ENCODE data around the gene RNF4.

The RNF4 gene

GRCh38 chr4:2457481-2458295 is 11.2 kb upstream of the RNF4 start:
- ATAC-seq = no peak
- no peak for TF ChIP-seq ZFP3 (CRISPR knock-in tag; IDR thresholded peaks at IDR 0.05)
- no peak for TF ChIP-seq SNAI2 (CRISPR knock-in tag; IDR thresholded peaks at IDR 0.05)
- TF ChIP-seq ZNF8 (CRISPR knock-in tag; IDR thresholded peaks at IDR 0.05) = no peak
- TF ChIP-seq OSR1 (CRISPR knock-in tag; IDR thresholded peaks at IDR 0.05) = no peak
- no peak for TF ChIP-seq PPARA (CRISPR knock-in tag; IDR thresholded peaks at IDR 0.05; ENCODE audit: borderline replicate concordance)
- no peak for TF ChIP-seq TCF4 (CRISPR knock-in tag; IDR thresholded peaks at IDR 0.05; ENCODE audit: borderline replicate concordance)
- no peak for TF ChIP-seq ZNF70 (CRISPR knock-in tag; IDR thresholded peaks at IDR 0.05)

GRCh38 chr4:2458546-2459491 is 10.1 kb upstream of the RNF4 start:
- TF ChIP-seq ZC3H10 (CRISPR knock-in tag; IDR thresholded peaks at IDR 0.05) (no peak), ISL1 (CRISPR knock-in tag; IDR thresholded peaks at IDR 0.05) (no peak), PPARA (CRISPR knock-in tag; IDR thresholded peaks at IDR 0.05; ENCODE audit: borderline replicate concordance) (no peak)
- TF ChIP-seq, protein P1, sequence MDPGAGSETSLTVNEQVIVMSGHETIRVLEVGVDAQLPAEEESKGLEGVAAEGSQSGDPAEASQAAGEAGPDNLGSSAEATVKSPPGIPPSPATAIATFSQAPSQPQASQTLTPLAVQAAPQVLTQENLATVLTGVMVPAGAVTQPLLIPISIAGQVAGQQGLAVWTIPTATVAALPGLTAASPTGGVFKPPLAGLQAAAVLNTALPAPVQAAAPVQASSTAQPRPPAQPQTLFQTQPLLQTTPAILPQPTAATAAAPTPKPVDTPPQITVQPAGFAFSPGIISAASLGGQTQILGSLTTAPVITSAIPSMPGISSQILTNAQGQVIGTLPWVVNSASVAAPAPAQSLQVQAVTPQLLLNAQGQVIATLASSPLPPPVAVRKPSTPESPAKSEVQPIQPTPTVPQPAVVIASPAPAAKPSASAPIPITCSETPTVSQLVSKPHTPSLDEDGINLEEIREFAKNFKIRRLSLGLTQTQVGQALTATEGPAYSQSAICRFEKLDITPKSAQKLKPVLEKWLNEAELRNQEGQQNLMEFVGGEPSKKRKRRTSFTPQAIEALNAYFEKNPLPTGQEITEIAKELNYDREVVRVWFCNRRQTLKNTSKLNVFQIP (CRISPR knock-in tag; IDR thresholded peaks at IDR 0.05; ENCODE audit: borderline replicate concordance, low read depth) = no peak
- no peak for ATAC-seq

DNA sequence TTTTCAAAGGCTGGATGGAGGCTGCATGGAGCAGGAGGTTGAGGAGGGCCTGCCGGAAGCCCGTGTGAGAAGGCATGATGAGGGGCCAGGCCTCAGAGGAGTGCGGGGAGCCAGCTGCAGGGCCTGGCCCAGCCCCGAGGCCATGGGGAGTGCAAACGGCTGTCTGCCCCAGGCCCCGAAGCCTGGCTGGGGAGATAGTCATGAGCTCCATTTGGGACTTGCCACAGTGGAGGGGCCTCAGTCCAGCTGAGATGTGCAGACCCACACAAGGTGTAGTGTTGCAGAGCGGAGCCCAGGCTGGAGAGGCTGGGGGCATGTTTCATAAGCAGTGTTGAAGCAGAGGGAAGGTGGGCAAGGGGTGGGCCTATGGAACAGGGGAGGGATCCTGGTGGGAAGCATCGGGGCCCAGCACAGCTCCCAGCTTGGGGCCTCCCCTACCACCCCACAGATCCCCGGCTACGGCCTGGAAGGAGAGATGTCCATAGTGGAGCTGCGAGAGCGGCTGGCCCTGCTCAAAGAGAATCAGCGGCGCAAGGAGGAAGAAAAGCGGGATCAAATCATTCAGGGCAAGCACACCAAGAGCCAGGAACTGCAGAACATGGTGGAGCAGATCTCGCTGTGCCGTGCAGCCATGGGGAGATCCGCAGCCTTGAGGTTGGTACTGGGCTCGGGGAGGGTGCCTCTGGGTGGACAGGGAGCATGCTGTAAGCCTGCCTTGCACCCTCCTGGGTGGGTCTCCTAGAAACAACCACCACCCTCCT is 9.1 kb upstream of the RNF4 start:
- TF ChIP-seq RARB (CRISPR knock-in tag; IDR thresholded peaks at IDR 0.05) (no peak), CSRNP3 (CRISPR knock-in tag; IDR thresholded peaks at IDR 0.05) (no peak), ZC3H10 (CRISPR knock-in tag; IDR thresholded peaks at IDR 0.05) (no peak), TCF4 (CRISPR knock-in tag; IDR thresholded peaks at IDR 0.05; ENCODE audit: borderline replicate concordance) (no peak), ZFP30 (CRISPR knock-in tag; IDR thresholded peaks at IDR 0.05) (no peak), ZNF70 (CRISPR knock-in tag; IDR thresholded peaks at IDR 0.05) (no peak), PPARA (CRISPR knock-in tag; IDR thresholded peaks at IDR 0.05; ENCODE audit: borderline replicate concordance) (no peak), TOX (CRISPR knock-in tag; IDR thresholded peaks at IDR 0.05; ENCODE audit: borderline replicate concordance) (no peak), ZNF565 (CRISPR knock-in tag; conservative IDR thresholded peaks at IDR 0.05; ENCODE audit: low read depth) (no peak), PATZ1 (CRISPR knock-in tag; IDR thresholded peaks at IDR 0.05; ENCODE audit: borderline replicate concordance) (no peak)
- TF ChIP-seq, protein P2, sequence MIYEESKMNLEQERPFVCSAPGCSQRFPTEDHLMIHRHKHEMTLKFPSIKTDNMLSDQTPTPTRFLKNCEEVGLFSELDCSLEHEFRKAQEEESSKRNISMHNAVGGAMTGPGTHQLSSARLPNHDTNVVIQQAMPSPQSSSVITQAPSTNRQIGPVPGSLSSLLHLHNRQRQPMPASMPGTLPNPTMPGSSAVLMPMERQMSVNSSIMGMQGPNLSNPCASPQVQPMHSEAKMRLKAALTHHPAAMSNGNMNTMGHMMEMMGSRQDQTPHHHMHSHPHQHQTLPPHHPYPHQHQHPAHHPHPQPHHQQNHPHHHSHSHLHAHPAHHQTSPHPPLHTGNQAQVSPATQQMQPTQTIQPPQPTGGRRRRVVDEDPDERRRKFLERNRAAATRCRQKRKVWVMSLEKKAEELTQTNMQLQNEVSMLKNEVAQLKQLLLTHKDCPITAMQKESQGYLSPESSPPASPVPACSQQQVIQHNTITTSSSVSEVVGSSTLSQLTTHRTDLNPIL (CRISPR knock-in tag; IDR thresholded peaks at IDR 0.05; ENCODE audit: low read depth) = no peak
- TF ChIP-seq, protein P1 (CRISPR knock-in tag; IDR thresholded peaks at IDR 0.05; ENCODE audit: borderline replicate concordance, low read depth) = no peak
- ATAC-seq = no peak

Data from SK-N-SH treated with all-trans-retinoic acid at 6 μM for 48 hours (cell line).